Lower leg skin (tissue), 4 donors: ENCODE measurements around the gene GLI3. TPM values are rescaled to one million over a fixed set of nuclear protein-coding genes. Genes with fewer than 3 reads are reported as not detected.

ENCODE experiments used
- DNase-seq, 2 donors: peaks; one replicate each; pipeline ENCODE4 v3.0.0-alpha.2; 2019; ENCODE audit warnings: low spot score in 2 of 2
- H3K4me3 ChIP-seq: fragments of 200-600 bp; sonication (generic); 2 replicates; pipeline ENCODE4 v1.5.1; 2017; ENCODE audit warnings: mild to moderate bottlenecking, low read depth; ENCODE audit not compliant: poor library complexity, severe bottlenecking
- CTCF ChIP-seq, 3 donors: fragments of 450-650 bp; IDR thresholded peaks; one replicate each; pipeline ENCODE4 v1.5.1; 2016; ENCODE audit warnings: antibody characterized with exemption in 3 of 3, mild to moderate bottlenecking in 3 of 3, moderate library complexity in 2 of 3
- POLR2A ChIP-seq, 2 donors: fragments of 450-650 bp; IDR thresholded peaks; one replicate each; pipeline ENCODE4 v1.6.1; 2016 to 2017; ENCODE audit warnings: antibody characterized with exemption in 2 of 2, mild to moderate bottlenecking in 1 of 2, moderate library complexity in 1 of 2
- WGBS, 2 donors: methylation state at CpG; one replicate each; pipeline ENCODE4 v1.1.5; 2018; 5-methylcytosine and 5-hydroxymethylcytosine counted together
- intact Hi-C: fragments of 100-400 bp; cut with DNase I; formaldehyde crosslinking; loops from one replicate; pipeline ENCODE4 v1.15.0; 2023; ENCODE audit warnings: low total_unique reads
- total RNA-seq, 4 donors: library from RNA; depleted of rRNA; stranded (reverse); fragments of >200 nt; gene quantifications; one replicate each; pipeline ENCODE4 v1.1.0, GENCODE V29; 2016

Gene GLI3
- total RNA-seq, 4 donors from 2014 or later = 16.4 to 28.2 (median 18.3) TPM

GRCh38 chr7:41964183-41964753 is 272.7 kb downstream of the GLI3 start:
- no peak overlapping the region for H3K4me3 ChIP-seq
- peak in 1 of 2 donors; percentile 72 for DNase-seq
- TF ChIP-seq CTCF (IDR thresholded peaks at IDR 0.05) = no peak
- TF ChIP-seq POLR2A (IDR thresholded peaks at IDR 0.05) = no peak
- WGBS, 2 donors = 92 to 96% methylated on average over 16 of the region's 16 CpGs
- intact Hi-C loops = no loop called here

- TF ChIP-seq CTCF (IDR thresholded peaks at IDR 0.05) (no peak), POLR2A (IDR thresholded peaks at IDR 0.05) (no peak)
- intact Hi-C loops = loop anchor here (10.0 kb wide), 1 partner anchor 682 kb away; no protein-coding TSS in a partner anchor
- H3K4me3 ChIP-seq = no peak overlapping the region
- DNase-seq = no peak
- WGBS, 2 donors = 26 to 29% methylated on average over 10 of the region's 10 CpGs
Measured at GRCh38 chr7:41956705-41957104, 280.3 kb downstream of the GLI3 start.

- 17 to 20% methylated on average over 13 to 16 of the region's 16 CpGs for WGBS, 2 donors
- DNase-seq = peak; percentile 92 to 98
- H3K4me3 ChIP-seq = no peak overlapping the region
- TF ChIP-seq POLR2A (IDR thresholded peaks at IDR 0.05) (no peak), CTCF (IDR thresholded peaks at IDR 0.05) (no peak)
- intact Hi-C loops = loop anchor here (10.0 kb wide), 1 partner anchor 681 kb away; no protein-coding TSS in a partner anchor
Measured at GRCh38 chr7:41955893-41956675, 280.9 kb downstream of the GLI3 start.

- no peak for DNase-seq
- intact Hi-C loops = loop anchor here (10.0 kb wide), 1 partner anchor 681 kb away; no protein-coding TSS in a partner anchor
- TF ChIP-seq CTCF (IDR thresholded peaks at IDR 0.05) (no peak), POLR2A (IDR thresholded peaks at IDR 0.05) (no peak)
- 16 to 22% methylated on average over 3 of the region's 3 CpGs for WGBS, 2 donors
- H3K4me3 ChIP-seq = no peak overlapping the region
Measured at GRCh38 chr7:41955451-41955850, 281.6 kb downstream of the GLI3 start.

- H3K4me3 ChIP-seq = no peak overlapping the region
Measured at GRCh38 chr7:41954976-41955375, 282.0 kb downstream of the GLI3 start.

More at GRCh38 chr7:41954976-41955375, 282.0 kb downstream of the GLI3 start:
- TF ChIP-seq POLR2A (IDR thresholded peaks at IDR 0.05) = no peak
- no peak for TF ChIP-seq CTCF (IDR thresholded peaks at IDR 0.05)
- DNase-seq = no peak
- intact Hi-C loops = loop anchor here (10.0 kb wide), 1 partner anchor 680 kb away; no protein-coding TSS in a partner anchor
- WGBS, 2 donors = 27 to 37% methylated on average over 2 of the region's 2 CpGs
